Measurements from ENCODE around the gene AHCYL2.

GRCh38 chr7:129299889-129300288, 75.1 kb downstream of the AHCYL2 start:
- TF ChIP-seq, protein P1, sequence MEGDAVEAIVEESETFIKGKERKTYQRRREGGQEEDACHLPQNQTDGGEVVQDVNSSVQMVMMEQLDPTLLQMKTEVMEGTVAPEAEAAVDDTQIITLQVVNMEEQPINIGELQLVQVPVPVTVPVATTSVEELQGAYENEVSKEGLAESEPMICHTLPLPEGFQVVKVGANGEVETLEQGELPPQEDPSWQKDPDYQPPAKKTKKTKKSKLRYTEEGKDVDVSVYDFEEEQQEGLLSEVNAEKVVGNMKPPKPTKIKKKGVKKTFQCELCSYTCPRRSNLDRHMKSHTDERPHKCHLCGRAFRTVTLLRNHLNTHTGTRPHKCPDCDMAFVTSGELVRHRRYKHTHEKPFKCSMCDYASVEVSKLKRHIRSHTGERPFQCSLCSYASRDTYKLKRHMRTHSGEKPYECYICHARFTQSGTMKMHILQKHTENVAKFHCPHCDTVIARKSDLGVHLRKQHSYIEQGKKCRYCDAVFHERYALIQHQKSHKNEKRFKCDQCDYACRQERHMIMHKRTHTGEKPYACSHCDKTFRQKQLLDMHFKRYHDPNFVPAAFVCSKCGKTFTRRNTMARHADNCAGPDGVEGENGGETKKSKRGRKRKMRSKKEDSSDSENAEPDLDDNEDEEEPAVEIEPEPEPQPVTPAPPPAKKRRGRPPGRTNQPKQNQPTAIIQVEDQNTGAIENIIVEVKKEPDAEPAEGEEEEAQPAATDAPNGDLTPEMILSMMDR (IDR thresholded peaks at IDR 0.05), result no peak
- no peak for TF ChIP-seq EZH2 (IDR thresholded peaks at IDR 0.05; ENCODE audit: borderline replicate concordance, insufficient read depth, low read depth, low read length, poor library complexity, severe bottlenecking)

Measured in B cell (primary cell).